Measurements from ENCODE around the gene FGF14. TPM values are rescaled to one million over a fixed set of nuclear protein-coding genes. Genes with fewer than 3 reads are reported as not detected.

Gene FGF14
- total and polyA plus RNA-seq, 4 experiments from 2014 or later = 0.33 to 0.55 (median 0.35) TPM; not detected in 1

DNA sequence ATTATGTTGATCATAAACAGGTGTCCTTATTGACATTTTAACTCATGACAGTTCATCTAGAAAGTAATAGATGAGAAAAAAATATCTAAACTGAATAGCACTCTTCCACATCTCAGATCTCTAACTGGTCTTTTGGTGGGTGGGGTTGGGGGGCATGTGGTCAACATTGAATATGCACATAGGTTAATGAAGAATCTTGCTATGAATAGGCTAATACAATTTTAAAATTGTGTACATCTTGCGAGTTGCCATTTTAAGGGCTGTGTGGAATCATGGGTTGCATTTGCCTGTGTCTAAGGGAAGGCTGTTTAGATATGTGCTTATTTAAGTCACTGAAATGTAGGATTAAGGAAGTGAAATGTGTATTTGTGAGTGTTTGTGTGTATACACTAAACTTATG is 603.4 kb downstream of the FGF14 start:
- ChIA-PET CTCF (ENCODE audit: partially characterized antibody) (no interaction called here), POLR2A (ENCODE audit: partially characterized antibody) (no interaction called here)
- Mint-ChIP-seq H3K4me1 (no peaks in the 10 kb centered on the region), H3K9me3 (peaks cover 0 to 3% (median 0%) of the 10 kb centered on the region in 8 donors), H3K27ac (no peak overlapping the region), H3K27me3 (peaks cover 8 to 10% of the 10 kb centered on the region in 2 donors), H3K36me3 (no peaks in the 10 kb centered on the region), H3K4me3 (no peak overlapping the region)
- no peak for DNase-seq
- Histone ChIP-seq H3K27ac (ENCODE audit: low read depth, low read length) (no peak overlapping the region), H3K36me3 (ENCODE audit: insufficient read depth, low read length) (no peaks in the 10 kb centered on the region), H3K27me3 (ENCODE audit: insufficient read depth, low read length) (no peaks in the 10 kb centered on the region), H3K4me3 (ENCODE audit: low read length in 2 of 2) (no peak overlapping the region), H3K9me3 (ENCODE audit: control insufficient read depth in 1 of 2, low read length in 2 of 2) (no peaks in the 10 kb centered on the region), H3K4me1 (ENCODE audit: insufficient read depth, low read length) (no peaks in the 10 kb centered on the region)
- intact Hi-C loops (cut with micrococcal nuclease) = no loop called here

DNA sequence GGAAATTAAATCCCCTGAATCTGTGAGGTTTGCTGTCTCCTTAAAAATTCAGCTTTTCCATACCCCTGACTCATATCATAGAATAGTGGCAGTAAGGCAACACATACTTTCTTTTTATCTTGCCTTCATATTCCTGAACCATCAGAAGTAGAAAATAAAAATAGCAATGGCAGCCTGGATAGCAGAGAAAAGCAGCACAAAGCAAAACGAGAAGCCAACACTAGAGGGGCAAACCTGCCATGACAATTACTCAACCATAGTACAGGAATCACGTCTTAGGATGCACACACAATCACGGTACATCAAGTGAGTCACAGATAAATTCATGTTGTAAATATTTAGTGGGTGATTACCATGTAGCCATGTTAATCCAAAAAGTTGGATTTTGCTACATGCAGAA is 606.4 kb downstream of the FGF14 start:
- Histone ChIP-seq H3K27ac (ENCODE audit: low read depth, low read length) (no peak overlapping the region), H3K9me3 (ENCODE audit: control insufficient read depth in 1 of 2, low read length in 2 of 2) (no peaks in the 10 kb centered on the region), H3K27me3 (ENCODE audit: insufficient read depth, low read length) (no peaks in the 10 kb centered on the region), H3K4me1 (ENCODE audit: insufficient read depth, low read length) (no peaks in the 10 kb centered on the region), H3K36me3 (ENCODE audit: insufficient read depth, low read length) (no peaks in the 10 kb centered on the region), H3K4me3 (ENCODE audit: low read length in 2 of 2) (no peak overlapping the region)
- peaks cover 8 to 10% of the 10 kb centered on the region in 2 donors for H3K27me3 Mint-ChIP-seq
- intact Hi-C loops (cut with micrococcal nuclease) = no loop called here
- no peak overlapping the region for H3K27ac Mint-ChIP-seq
- POLR2A ChIA-PET (ENCODE audit: partially characterized antibody) = no interaction called here
- H3K36me3 Mint-ChIP-seq = no peaks in the 10 kb centered on the region
- no peak overlapping the region for H3K4me3 Mint-ChIP-seq
- peaks cover 0 to 2% (median 0%) of the 10 kb centered on the region in 8 donors for H3K9me3 Mint-ChIP-seq
- CTCF ChIA-PET (ENCODE audit: partially characterized antibody) = no interaction called here
- no peak for DNase-seq
- no peaks in the 10 kb centered on the region for H3K4me1 Mint-ChIP-seq

DNA sequence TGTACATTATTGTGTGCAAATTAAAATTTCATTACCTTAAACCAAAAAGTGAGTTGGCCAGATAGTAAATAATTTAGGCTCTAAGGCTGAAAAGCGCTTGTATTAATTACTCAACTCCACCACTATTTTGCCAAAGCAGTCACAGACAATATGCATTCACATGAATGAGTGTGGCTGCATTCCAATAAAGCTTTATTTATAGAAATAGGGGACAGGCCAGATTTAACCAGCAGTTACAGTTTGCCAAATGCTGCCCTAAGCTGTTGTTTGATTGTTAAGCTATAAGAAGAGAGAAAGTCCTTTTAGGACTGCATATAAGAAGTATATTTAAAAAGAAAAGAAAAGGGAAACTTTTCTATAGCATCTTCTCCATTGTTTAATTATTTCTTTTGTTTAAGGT is 606.8 kb downstream of the FGF14 start:
- H3K36me3 Mint-ChIP-seq = no peaks in the 10 kb centered on the region
- H3K4me3 Mint-ChIP-seq = no peak overlapping the region
- Histone ChIP-seq H3K9me3 (ENCODE audit: control insufficient read depth in 1 of 2, low read length in 2 of 2) (no peaks in the 10 kb centered on the region), H3K27me3 (ENCODE audit: insufficient read depth, low read length) (no peaks in the 10 kb centered on the region), H3K36me3 (ENCODE audit: insufficient read depth, low read length) (no peaks in the 10 kb centered on the region), H3K27ac (ENCODE audit: low read depth, low read length) (no peak overlapping the region), H3K4me1 (ENCODE audit: insufficient read depth, low read length) (no peaks in the 10 kb centered on the region), H3K4me3 (ENCODE audit: low read length in 2 of 2) (no peak overlapping the region)
- H3K27ac Mint-ChIP-seq = no peak overlapping the region
- intact Hi-C loops (cut with micrococcal nuclease) = no loop called here
- POLR2A ChIA-PET (ENCODE audit: partially characterized antibody) = no interaction called here
- CTCF ChIA-PET (ENCODE audit: partially characterized antibody) = no interaction called here
- H3K27me3 Mint-ChIP-seq = peaks cover 8 to 10% of the 10 kb centered on the region in 2 donors
- peaks cover 0 to 2% (median 0%) of the 10 kb centered on the region in 8 donors for H3K9me3 Mint-ChIP-seq
- DNase-seq = no peak
- H3K4me1 Mint-ChIP-seq = no peaks in the 10 kb centered on the region

DNA sequence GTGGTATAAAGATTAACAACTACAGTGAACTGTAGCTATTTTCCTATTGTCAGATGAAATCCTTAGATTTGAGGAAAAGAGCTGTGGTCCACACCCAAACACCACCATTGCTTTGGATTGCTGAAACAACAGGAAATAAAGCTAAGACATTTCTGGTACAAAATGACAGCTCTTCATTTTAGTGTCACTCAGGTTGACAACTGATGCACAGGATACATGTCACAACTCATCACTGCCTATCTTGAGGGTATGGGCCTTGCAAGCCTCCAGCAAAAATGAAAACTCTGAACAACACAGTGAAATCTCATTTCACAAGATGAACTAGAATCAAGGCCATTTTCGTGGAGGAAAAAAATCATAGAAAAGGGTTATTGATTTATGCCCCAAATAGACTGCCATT is 609.7 kb downstream of the FGF14 start:
- Mint-ChIP-seq H3K36me3 (no peaks in the 10 kb centered on the region), H3K27me3 (peaks cover 10 to 15% of the 10 kb centered on the region in 2 donors), H3K9me3 (peaks cover 0 to 2% (median 0%) of the 10 kb centered on the region in 8 donors), H3K27ac (no peak overlapping the region), H3K4me3 (no peak overlapping the region), H3K4me1 (no peaks in the 10 kb centered on the region)
- ChIA-PET CTCF (ENCODE audit: partially characterized antibody) (no interaction called here), POLR2A (ENCODE audit: partially characterized antibody) (no interaction called here)
- no peak for DNase-seq
- H3K27me3 ChIP-seq (ENCODE audit: insufficient read depth, low read length) = no peaks in the 10 kb centered on the region
- no peaks in the 10 kb centered on the region for H3K9me3 ChIP-seq (ENCODE audit: control insufficient read depth in 1 of 2, low read length in 2 of 2)
- no peak overlapping the region for H3K27ac ChIP-seq (ENCODE audit: low read depth, low read length)
- intact Hi-C loops (cut with micrococcal nuclease) = no loop called here
- H3K4me1 ChIP-seq (ENCODE audit: insufficient read depth, low read length) = no peaks in the 10 kb centered on the region
- H3K4me3 ChIP-seq (ENCODE audit: low read length in 2 of 2) = no peak overlapping the region
- no peaks in the 10 kb centered on the region for H3K36me3 ChIP-seq (ENCODE audit: insufficient read depth, low read length)

DNA sequence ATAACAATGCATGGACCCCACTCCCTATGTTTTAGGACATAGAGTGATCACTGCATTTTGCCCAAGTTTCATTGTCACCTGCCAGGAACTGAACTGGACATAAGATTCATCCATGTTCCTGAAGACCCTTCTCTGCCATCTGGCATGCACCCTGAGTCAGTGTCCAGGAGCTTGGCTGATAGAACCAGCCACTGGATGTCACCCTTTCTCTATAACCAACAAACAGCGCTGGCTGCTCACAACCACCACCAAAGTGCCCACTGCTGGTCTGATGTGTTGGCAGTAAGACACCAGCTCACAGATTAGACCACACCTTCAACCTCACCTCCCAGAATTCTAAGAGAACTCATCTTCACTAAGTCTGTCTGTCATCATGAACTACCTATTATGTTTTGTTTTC is 616.0 kb downstream of the FGF14 start:
- POLR2A ChIA-PET (ENCODE audit: partially characterized antibody) = no interaction called here
- H3K27me3 Mint-ChIP-seq = peaks cover 9 to 13% of the 10 kb centered on the region in 2 donors

DNA sequence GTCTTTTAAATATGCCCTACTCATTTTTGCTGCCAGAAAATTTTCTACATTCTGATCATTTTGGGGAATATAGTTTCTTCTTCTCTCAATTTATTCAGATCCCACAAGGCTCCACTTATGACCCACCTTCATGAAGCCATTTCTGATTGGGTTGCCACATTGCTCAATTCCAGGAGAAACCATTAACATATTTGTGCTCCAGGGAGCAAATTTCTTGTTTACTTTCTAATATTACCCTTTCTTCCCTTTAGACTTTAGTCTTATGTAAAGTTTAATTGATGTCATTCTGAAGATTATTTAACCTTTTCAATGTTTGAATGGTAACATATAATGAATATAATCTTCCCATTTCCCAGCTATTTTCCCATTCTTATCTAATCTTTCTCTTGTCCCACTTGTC is 617.5 kb downstream of the FGF14 start:
- Histone ChIP-seq H3K36me3 (ENCODE audit: insufficient read depth, low read length) (no peaks in the 10 kb centered on the region), H3K27me3 (ENCODE audit: insufficient read depth, low read length) (no peaks in the 10 kb centered on the region), H3K4me1 (ENCODE audit: insufficient read depth, low read length) (no peaks in the 10 kb centered on the region), H3K9me3 (ENCODE audit: control insufficient read depth in 1 of 2, low read length in 2 of 2) (no peaks in the 10 kb centered on the region), H3K4me3 (ENCODE audit: low read length in 2 of 2) (no peak overlapping the region), H3K27ac (ENCODE audit: low read depth, low read length) (no peak overlapping the region)
- no peaks in the 10 kb centered on the region for H3K4me1 Mint-ChIP-seq
- no peak overlapping the region for H3K27ac Mint-ChIP-seq
- no peak overlapping the region for H3K4me3 Mint-ChIP-seq
- no peaks in the 10 kb centered on the region for H3K36me3 Mint-ChIP-seq
- intact Hi-C loops (cut with micrococcal nuclease) = no loop called here
- no peak for DNase-seq
- no peaks in the 10 kb centered on the region for H3K9me3 Mint-ChIP-seq
- CTCF ChIA-PET (ENCODE audit: partially characterized antibody) = no interaction called here
- POLR2A ChIA-PET (ENCODE audit: partially characterized antibody) = no interaction called here
- H3K27me3 Mint-ChIP-seq = peaks cover 7 to 11% of the 10 kb centered on the region in 2 donors

More for the DNA sequence above, 616.0 kb downstream of the FGF14 start:
- Histone ChIP-seq H3K27ac (ENCODE audit: low read depth, low read length) (no peak overlapping the region), H3K36me3 (ENCODE audit: insufficient read depth, low read length) (no peaks in the 10 kb centered on the region), H3K27me3 (ENCODE audit: insufficient read depth, low read length) (no peaks in the 10 kb centered on the region), H3K4me1 (ENCODE audit: insufficient read depth, low read length) (no peaks in the 10 kb centered on the region), H3K4me3 (ENCODE audit: low read length in 2 of 2) (no peak overlapping the region), H3K9me3 (ENCODE audit: control insufficient read depth in 1 of 2, low read length in 2 of 2) (no peaks in the 10 kb centered on the region)
- no peaks in the 10 kb centered on the region for H3K4me1 Mint-ChIP-seq
- H3K9me3 Mint-ChIP-seq = no peaks in the 10 kb centered on the region
- H3K27ac Mint-ChIP-seq = no peak overlapping the region
- H3K36me3 Mint-ChIP-seq = no peaks in the 10 kb centered on the region
- H3K4me3 Mint-ChIP-seq = no peak overlapping the region
- no peak for DNase-seq
- intact Hi-C loops (cut with micrococcal nuclease) = no loop called here
- CTCF ChIA-PET (ENCODE audit: partially characterized antibody) = interaction anchor here (1.1 kb wide), 1 partner anchor 19 kb away, joined by 3 read pairs; no protein-coding TSS in a partner anchor

DNA sequence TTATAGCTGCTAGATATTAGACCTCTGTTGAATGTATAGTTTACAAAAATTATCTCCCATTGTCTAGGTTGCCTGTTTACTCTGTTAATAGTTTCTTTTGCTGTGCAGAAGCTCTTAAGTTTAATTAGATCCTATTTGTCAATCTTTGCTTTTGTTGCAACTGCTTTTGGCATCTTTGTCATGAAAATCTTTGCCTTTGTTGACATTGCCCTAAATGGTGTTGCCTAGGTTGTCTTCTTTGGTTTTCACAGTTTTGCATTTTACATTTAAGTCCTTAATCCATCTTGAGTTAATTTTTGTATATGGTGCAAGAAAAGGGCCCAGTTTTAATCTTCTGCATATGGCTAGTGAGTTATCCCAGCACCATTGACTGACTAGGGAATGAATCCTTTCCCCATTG is 618.3 kb downstream of the FGF14 start:
- Histone ChIP-seq H3K36me3 (ENCODE audit: insufficient read depth, low read length) (no peaks in the 10 kb centered on the region), H3K9me3 (ENCODE audit: control insufficient read depth in 1 of 2, low read length in 2 of 2) (no peaks in the 10 kb centered on the region), H3K4me3 (ENCODE audit: low read length in 2 of 2) (no peak overlapping the region), H3K27me3 (ENCODE audit: insufficient read depth, low read length) (no peaks in the 10 kb centered on the region), H3K4me1 (ENCODE audit: insufficient read depth, low read length) (no peaks in the 10 kb centered on the region), H3K27ac (ENCODE audit: low read depth, low read length) (no peak overlapping the region)
- POLR2A ChIA-PET (ENCODE audit: partially characterized antibody) = no interaction called here
- intact Hi-C loops (cut with micrococcal nuclease) = no loop called here
- H3K27ac Mint-ChIP-seq = no peak overlapping the region
- H3K9me3 Mint-ChIP-seq = no peaks in the 10 kb centered on the region
- peaks cover 5 to 7% of the 10 kb centered on the region in 2 donors for H3K27me3 Mint-ChIP-seq
- H3K36me3 Mint-ChIP-seq = no peaks in the 10 kb centered on the region
- H3K4me3 Mint-ChIP-seq = no peak overlapping the region
- DNase-seq = no peak
- H3K4me1 Mint-ChIP-seq = no peaks in the 10 kb centered on the region
- CTCF ChIA-PET (ENCODE audit: partially characterized antibody) = no interaction called here

DNA sequence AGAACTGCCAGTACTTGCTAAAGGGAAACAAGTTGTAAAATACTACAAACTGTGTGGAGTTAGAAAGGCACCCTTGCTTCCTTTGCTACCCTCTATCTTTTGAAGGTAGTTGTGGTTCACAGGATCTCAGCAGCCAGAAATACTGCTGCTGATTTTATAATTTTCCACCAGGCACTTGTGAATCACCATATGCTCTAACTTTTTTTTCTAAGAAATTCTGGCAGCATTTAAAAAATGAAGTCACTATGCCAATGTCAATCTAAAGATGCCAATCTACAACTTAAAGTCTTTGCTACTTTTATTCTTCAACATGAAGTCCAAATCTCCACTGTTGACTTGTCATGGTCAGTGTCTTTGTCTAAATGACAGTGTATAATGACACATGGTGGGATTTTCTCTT is 621.6 kb downstream of the FGF14 start:
- Mint-ChIP-seq H3K4me1 (no peaks in the 10 kb centered on the region), H3K27me3 (peaks cover 5 to 9% of the 10 kb centered on the region in 2 donors), H3K4me3 (no peak overlapping the region), H3K27ac (no peak overlapping the region), H3K9me3 (no peaks in the 10 kb centered on the region), H3K36me3 (no peaks in the 10 kb centered on the region)
- H3K36me3 ChIP-seq (ENCODE audit: insufficient read depth, low read length) = no peaks in the 10 kb centered on the region
- no peak overlapping the region for H3K4me3 ChIP-seq (ENCODE audit: low read length in 2 of 2)
- no peaks in the 10 kb centered on the region for H3K4me1 ChIP-seq (ENCODE audit: insufficient read depth, low read length)
- ChIA-PET POLR2A (ENCODE audit: partially characterized antibody) (no interaction called here), CTCF (ENCODE audit: partially characterized antibody) (no interaction called here)
- intact Hi-C loops (cut with micrococcal nuclease) = no loop called here
- no peak overlapping the region for H3K27ac ChIP-seq (ENCODE audit: low read depth, low read length)
- H3K9me3 ChIP-seq (ENCODE audit: control insufficient read depth in 1 of 2, low read length in 2 of 2) = no peaks in the 10 kb centered on the region
- no peak for DNase-seq
- no peaks in the 10 kb centered on the region for H3K27me3 ChIP-seq (ENCODE audit: insufficient read depth, low read length)

Data from CD4-positive, alpha-beta memory T cell (primary cell).